ENCODE data around the gene LGI4.

DNA sequence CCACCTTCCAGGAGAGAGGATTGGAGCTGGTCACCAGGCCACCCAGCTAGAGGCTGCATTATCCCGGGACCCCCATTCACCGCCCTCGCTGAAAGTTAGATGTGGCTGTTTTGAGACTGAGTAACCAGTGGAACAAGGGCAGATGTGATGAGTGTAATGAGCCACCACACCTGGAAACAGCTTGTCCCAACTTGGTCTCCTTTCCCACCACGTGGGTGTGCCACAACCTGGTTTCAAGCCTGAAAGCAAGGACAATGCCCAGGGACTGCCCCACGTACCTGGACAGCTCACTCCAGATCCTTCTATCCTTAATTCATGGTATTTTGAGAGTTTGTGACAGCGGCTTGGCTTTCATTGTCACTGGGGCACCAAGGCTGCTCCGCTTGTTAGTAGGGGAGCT, 7.0 kb downstream of the LGI4 start:
- TF ChIP-seq, protein P1, sequence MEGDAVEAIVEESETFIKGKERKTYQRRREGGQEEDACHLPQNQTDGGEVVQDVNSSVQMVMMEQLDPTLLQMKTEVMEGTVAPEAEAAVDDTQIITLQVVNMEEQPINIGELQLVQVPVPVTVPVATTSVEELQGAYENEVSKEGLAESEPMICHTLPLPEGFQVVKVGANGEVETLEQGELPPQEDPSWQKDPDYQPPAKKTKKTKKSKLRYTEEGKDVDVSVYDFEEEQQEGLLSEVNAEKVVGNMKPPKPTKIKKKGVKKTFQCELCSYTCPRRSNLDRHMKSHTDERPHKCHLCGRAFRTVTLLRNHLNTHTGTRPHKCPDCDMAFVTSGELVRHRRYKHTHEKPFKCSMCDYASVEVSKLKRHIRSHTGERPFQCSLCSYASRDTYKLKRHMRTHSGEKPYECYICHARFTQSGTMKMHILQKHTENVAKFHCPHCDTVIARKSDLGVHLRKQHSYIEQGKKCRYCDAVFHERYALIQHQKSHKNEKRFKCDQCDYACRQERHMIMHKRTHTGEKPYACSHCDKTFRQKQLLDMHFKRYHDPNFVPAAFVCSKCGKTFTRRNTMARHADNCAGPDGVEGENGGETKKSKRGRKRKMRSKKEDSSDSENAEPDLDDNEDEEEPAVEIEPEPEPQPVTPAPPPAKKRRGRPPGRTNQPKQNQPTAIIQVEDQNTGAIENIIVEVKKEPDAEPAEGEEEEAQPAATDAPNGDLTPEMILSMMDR (IDR thresholded peaks at IDR 0.05) = no peak
- no peak for TF ChIP-seq POLR2A (IDR thresholded peaks at IDR 0.05)

Measured in vagina (tissue), 2 donors.